SK-N-MC (cell line): ENCODE results near the gene DNAAF1.

ENCODE experiments used
- EZH2 ChIP-seq: fragments of 200-600 bp; sonication (generic); IDR thresholded peaks from one replicate; pipeline ENCODE4 v1.6.1; 2017; ENCODE audit warnings: antibody characterized with exemption
- FOXP2 ChIP-seq: optimal IDR thresholded peaks from 2 replicates; pipeline ENCODE3; 2011; ENCODE audit warnings: mild to moderate bottlenecking, moderate library complexity; ENCODE audit not compliant: insufficient read depth; ENCODE audit errors: extremely low read length, control extremely low read depth
- POLR2AphosphoS5 ChIP-seq: IDR thresholded peaks from 2 replicates; pipeline ENCODE4 v1.6.1; 2012; ENCODE audit warnings: mild to moderate bottlenecking, low read depth, low read length, borderline replicate concordance

- no peak for TF ChIP-seq POLR2AphosphoS5
- TF ChIP-seq FOXP2: no peak
- no peak for TF ChIP-seq EZH2
Measured at GRCh38 chr16:84121007-84121406, 24.1 kb upstream of the DNAAF1 start.
